ENCODE results near the gene USP16. TPM values are rescaled to one million over a fixed set of nuclear protein-coding genes. Genes with fewer than 3 reads are reported as not detected.
"Not testable (repeated sequence)": the region's sequence is repeated elsewhere in the genome, so short reads cannot be mapped to it uniquely, and the experiment has no call there.

The USP16 gene
- total and polyA plus RNA-seq, 2 of the 13 experiments (the other 11 are each of a cell fraction or from before 2014, with no cell fraction given), result 16.5 to 46.9 TPM

- Histone ChIP-seq H3K4me2 (ENCODE audit: low read depth, low read length) (no peak overlapping the region), H3K4me3 (replicated peaks in 1 of 3; ENCODE audit: insufficient read depth in 1 of 3, low read depth in 2 of 3, low read length in 3 of 3) (no peak overlapping the region), H2AFZ (ENCODE audit: low read length) (peak overlapping the region; percentile 62), H3K9ac (ENCODE audit: insufficient read depth, low read depth, low read length) (no peak overlapping the region), H3K4me1 (ENCODE audit: insufficient read depth, low read length) (peaks cover 51% of the 10 kb centered on the region), H3K27ac (ENCODE audit: extremely low read length, insufficient read depth, low read length) (no peak overlapping the region), H3K27me3 (ENCODE audit: control insufficient read depth in 1 of 2, insufficient read depth in 2 of 2, low read length in 2 of 2) (no peaks in the 10 kb centered on the region; a peak in 1 of 5 replicates), H3K9me3 (ENCODE audit: low read length) (no peaks in the 10 kb centered on the region), H3K36me3 (replicated peaks in 1 of 2; ENCODE audit: control insufficient read depth in 1 of 2, insufficient read depth in 2 of 2, low read length in 2 of 2) (no peaks in the 10 kb centered on the region), H4K20me1 (ENCODE audit: insufficient read depth, low read length) (peaks cover 20% of the 10 kb centered on the region), H3K79me2 (ENCODE audit: insufficient read depth, low read length) (peaks cover 26% of the 10 kb centered on the region)
- 80% methylated on average over 9 of the region's 9 CpGs for WGBS (ENCODE audit: low lambda C conversion rate)
- intact Hi-C loops (cut with micrococcal nuclease; ENCODE audit: unreplicated experiment) (no loop called here), in situ Hi-C loops (cut with HindIII; ENCODE audit: extremely low pct_ligation_motif_present, low pct_unique_long_range_greater_than_20kb) (loop anchor here (25.0 kb wide), 2 partner anchors 761 to 2011 kb away; no protein-coding TSS in a partner anchor)
- ChIA-PET CTCF (ENCODE audit: low intra/inter-chr PET ratio, low total read pairs) (no interaction called here), POLR2A (no interaction called here)
- no TSS peak for BruUV-seq (replicated peaks)
- ATAC-seq, result no peak
- no peak for DNase-seq (ENCODE audit: low spot score)
- no peak for FAIRE-seq
- TF ChIP-seq THYN1 (CRISPR knock-in tag; IDR thresholded peaks at IDR 0.05; ENCODE audit: borderline replicate concordance, low read depth) (no peak), CREB1 (IDR thresholded peaks at IDR 0.05) (0 out of 2 replicates have a peak, but pooled peaks have one; percentile 16), CREB1 (CRISPR knock-in tag; IDR thresholded peaks at IDR 0.05) (no peak)
These were observed 51.4 kb downstream of the USP16 start for GRCh38 chr21:29075706-29076466.

DNA sequence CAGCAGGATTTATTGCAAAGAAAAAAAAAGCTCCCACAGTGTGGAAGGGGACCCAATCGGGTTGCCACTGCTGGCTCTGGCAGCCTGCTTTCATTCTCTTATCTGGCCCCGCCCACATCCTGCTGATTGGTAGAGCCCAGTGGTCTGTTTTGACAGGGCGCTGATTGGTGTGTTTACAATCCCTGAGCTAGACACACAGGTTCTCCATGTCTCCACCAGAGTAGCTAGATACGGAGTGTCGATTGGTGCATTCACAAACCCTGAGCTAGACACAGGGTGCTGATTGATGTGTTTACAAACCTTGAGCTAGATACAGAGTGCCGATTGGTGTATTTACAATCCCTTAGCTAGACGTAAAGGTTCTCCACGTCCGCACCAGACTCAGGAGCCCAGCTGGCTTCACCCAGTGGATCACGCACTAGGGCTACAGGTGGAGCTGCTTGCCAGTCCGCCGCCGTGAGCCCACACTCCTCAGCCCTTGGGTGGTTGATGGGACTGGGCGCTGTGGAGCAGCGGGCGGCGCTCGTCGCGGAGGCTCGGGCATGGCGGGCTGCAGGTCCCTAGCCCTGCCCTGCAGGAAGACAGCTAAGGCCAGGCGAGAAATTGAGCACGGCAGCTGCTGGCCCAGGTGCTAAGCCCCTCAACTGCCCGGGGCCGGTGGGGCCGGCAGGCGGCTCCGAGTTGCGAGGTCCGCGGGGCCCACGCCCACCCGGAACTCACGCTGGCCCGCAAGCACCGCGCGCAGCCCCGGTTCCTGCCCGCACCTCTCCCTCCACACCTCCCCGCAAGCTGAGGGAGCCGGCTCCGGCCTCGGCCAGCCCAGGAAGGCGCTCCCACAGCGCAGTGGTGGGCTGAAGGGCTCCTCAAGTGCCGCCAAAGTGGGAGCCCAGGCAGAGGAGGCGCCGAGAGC is 52.5 kb downstream of the USP16 start:
- H3K4me2 ChIP-seq (ENCODE audit: low read depth, low read length), result not testable (repeated sequence)
- POLR2A ChIA-PET, result interaction anchor here (0.7 kb wide), 1 partner anchor 85 kb away, joined by 3 read pairs; the partner anchor contains the start of gene LTN1

More for the DNA sequence above, 52.5 kb downstream of the USP16 start:
- Histone ChIP-seq H3K79me2 (ENCODE audit: insufficient read depth, low read length) (peaks cover 15% of the 10 kb centered on the region), H3K4me1 (ENCODE audit: insufficient read depth, low read length) (peaks cover 40% of the 10 kb centered on the region)
- H3K4me3 ChIP-seq (replicated peaks in 1 of 3; ENCODE audit: insufficient read depth in 1 of 3, low read depth in 2 of 3, low read length in 3 of 3); DNase-seq (ENCODE audit: low spot score); BruUV-seq (replicated peaks); H3K27me3 ChIP-seq (ENCODE audit: control insufficient read depth in 1 of 2, insufficient read depth in 2 of 2, low read length in 2 of 2); intact Hi-C loops (cut with micrococcal nuclease; ENCODE audit: unreplicated experiment); H3K27ac ChIP-seq (ENCODE audit: extremely low read length, insufficient read depth, low read length); FAIRE-seq; ATAC-seq; H4K20me1 ChIP-seq (ENCODE audit: insufficient read depth, low read length); CTCF ChIA-PET (ENCODE audit: low intra/inter-chr PET ratio, low total read pairs); H3K9me3 ChIP-seq (ENCODE audit: low read length); H2AFZ ChIP-seq (ENCODE audit: low read length); H3K36me3 ChIP-seq (replicated peaks in 1 of 2; ENCODE audit: control insufficient read depth in 1 of 2, insufficient read depth in 2 of 2, low read length in 2 of 2); H3K9ac ChIP-seq (ENCODE audit: insufficient read depth, low read depth, low read length): not testable (repeated sequence)
- 92% methylated on average over 20 of the region's 50 CpGs for WGBS (ENCODE audit: low lambda C conversion rate)
- in situ Hi-C loops (cut with HindIII; ENCODE audit: extremely low pct_ligation_motif_present, low pct_unique_long_range_greater_than_20kb), result loop anchor here (25.0 kb wide), 2 partner anchors 760 to 2010 kb away; no protein-coding TSS in a partner anchor
- 0 out of 2 replicates have a peak, but pooled peaks have one; percentile 22 for TF ChIP-seq ZBTB38 (CRISPR knock-in tag; IDR thresholded peaks at IDR 0.05)
- peak; percentile 76 for TF ChIP-seq NFYB (CRISPR knock-in tag; IDR thresholded peaks at IDR 0.05)
- 0 out of 2 replicates have a peak, but pooled peaks have one; percentile 36 for TF ChIP-seq ZMYM4 (CRISPR knock-in tag; IDR thresholded peaks at IDR 0.05)
- peak; percentile 70 for TF ChIP-seq NFYC (CRISPR knock-in tag; IDR thresholded peaks at IDR 0.05)

All from HepG2 (cell line).